Kidney glomerular epithelial cell (primary cell): Measurements from ENCODE around the gene RPS27L.
"Not testable (repeated sequence)": the region's sequence is repeated elsewhere in the genome, so short reads cannot be mapped to it uniquely, and the experiment has no call there.

ENCODE experiments used
- DNase-seq: peaks from one replicate; lab custom pipeline; 2025; lab: John Stamatoyannopoulos, UW

RPS27L gene

DNA sequence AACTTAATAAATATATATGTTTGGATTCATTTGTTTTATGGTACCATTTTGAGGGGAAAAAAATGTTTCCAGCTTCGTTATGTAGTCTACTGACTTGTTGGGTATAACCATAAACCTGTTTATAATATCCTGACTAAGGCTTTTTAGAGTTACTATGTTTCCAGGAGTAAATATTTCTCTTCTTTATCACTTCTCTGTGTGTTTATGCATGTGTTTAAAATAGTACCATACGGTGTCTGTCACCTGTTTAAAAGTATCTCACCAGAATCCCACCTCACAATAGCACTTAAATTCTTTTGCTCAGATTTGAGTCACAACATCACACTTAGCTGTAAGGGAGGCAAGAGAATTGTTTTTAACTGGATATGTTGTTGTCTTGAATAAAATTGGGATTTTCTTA lies 20.5 kb downstream of the RPS27L start:
- no peak for DNase-seq

DNA sequence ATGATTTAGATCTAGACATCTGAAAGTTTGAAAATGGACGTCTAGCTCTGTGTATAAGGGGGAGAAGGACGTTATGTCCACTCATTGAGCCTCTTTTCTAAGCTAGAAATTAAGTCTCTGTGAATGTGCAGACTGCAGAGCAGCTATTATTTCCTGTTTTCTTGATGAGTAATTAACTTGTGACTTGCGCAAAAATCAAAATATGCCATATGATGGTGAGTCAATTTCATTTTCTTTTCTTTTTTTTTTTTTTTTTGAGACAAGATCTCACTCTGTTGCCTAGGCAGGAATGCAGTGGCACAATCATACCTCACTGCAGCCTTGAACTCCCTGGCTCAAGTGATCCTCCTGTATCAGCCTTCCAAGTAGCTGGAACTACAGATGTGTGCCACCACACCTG lies 21.5 kb downstream of the RPS27L start:
- DNase-seq, result peak; percentile 69

DNA sequence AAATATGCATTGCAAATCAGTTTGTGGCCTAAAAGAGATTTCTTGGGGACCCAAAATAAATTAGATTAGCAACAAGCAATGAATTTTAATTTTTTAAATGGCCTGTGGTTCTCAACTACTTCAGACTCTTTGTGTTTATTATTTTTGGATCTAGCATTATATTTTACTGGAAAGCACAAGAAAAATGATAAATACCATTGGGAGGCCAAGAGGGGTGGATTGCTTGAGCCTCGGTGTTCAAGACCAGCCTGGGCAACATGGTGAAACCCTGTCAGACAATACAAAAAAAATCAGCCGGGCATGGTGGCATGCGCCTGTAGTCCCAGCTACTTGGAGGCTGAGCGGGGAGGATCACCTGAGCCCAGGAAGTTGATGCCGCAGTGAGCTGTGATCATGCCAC lies 22.0 kb downstream of the RPS27L start:
- DNase-seq, result no peak

DNA sequence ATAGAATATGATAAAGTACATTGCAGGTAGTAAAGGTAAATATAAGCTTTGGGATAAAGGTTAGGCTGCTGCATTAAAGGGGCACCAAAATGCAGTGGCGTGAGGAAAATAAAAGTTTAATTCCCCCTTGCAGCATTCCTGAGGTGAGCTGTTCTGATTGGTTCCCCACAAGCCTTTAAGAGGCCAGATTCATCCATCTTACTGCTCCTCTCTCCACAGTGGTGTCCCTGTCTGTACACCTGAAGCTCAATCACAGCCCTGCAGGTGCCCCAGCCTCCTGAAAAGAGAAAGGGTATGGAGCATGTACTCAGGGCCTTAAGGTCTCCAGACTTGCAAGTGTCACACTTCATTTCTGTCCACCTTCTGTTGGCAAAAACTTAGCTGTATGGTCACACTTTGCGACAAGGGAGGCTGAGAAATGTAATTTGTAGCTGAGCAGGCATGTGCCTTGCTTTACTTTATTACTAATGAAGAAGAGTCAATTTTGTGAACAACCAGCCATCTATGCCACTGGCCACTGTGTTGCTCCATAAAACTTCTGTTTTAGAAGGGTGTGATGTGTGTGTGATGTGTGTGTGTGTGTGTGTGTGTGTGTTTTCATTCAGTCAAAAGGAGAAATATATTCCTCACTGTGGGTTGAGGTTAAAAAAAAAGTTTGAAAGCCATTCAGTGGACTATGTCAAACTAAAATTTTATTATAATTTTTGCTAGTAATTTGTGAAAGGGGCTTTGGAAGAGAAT lies 22.9 kb downstream of the RPS27L start:
- DNase-seq, result no peak

DNA sequence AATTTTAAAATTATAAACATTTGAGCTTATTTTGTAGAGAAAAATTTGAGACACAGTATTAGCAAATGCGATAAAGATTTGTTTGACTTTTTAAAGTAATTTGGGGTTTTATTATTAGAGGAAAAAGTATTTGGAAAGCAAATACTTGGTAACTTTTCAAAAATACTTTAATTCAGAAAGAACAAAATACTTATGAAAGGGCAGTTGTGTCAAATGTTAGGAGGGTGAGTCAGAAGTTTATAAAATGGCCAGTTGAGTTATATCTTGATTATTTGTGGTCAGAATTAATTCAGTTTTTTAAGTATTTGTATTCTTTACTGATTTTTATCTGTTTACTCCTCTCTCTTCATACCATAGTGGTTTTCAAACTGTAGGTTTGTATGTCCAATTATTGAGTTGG lies 23.5 kb downstream of the RPS27L start:
- no peak for DNase-seq

DNA sequence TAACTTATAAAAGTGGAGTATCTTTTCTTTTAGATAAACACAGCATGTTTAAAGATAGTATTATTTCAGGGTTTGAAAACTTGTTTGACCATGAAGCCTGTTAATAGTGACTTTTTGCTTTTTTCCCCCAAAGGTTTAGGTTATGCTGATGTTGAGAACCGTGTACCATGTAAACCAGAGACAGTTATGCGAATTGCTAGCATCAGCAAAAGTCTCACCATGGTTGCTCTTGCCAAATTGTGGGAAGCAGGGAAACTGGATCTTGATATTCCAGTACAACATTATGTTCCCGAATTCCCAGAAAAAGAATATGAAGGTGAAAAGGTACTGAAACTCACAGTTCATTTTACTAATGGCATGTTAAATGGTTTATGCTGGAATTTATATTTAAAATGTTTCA lies 30.6 kb downstream of the RPS27L start:
- DNase-seq, result no peak

DNA sequence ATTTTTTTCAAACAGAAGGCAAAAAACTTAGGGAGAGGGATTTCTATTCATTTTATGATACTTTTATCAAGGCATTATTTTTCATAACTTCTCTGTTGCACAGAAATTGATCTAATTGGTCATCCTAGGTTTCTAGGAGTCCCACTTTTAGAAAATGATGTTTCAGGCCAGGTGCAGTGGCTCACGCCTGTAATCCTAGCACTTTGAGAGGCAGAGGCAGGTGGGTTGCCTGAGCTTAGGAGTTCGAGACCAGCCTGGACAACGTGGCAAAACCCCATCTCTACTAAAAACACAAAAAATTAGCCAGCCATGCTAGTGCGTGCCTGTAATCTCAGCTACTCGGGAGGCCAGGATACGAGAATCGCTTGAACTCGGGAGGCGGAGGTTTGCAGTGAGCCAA lies 32.8 kb downstream of the RPS27L start:
- DNase-seq, result no peak

DNA sequence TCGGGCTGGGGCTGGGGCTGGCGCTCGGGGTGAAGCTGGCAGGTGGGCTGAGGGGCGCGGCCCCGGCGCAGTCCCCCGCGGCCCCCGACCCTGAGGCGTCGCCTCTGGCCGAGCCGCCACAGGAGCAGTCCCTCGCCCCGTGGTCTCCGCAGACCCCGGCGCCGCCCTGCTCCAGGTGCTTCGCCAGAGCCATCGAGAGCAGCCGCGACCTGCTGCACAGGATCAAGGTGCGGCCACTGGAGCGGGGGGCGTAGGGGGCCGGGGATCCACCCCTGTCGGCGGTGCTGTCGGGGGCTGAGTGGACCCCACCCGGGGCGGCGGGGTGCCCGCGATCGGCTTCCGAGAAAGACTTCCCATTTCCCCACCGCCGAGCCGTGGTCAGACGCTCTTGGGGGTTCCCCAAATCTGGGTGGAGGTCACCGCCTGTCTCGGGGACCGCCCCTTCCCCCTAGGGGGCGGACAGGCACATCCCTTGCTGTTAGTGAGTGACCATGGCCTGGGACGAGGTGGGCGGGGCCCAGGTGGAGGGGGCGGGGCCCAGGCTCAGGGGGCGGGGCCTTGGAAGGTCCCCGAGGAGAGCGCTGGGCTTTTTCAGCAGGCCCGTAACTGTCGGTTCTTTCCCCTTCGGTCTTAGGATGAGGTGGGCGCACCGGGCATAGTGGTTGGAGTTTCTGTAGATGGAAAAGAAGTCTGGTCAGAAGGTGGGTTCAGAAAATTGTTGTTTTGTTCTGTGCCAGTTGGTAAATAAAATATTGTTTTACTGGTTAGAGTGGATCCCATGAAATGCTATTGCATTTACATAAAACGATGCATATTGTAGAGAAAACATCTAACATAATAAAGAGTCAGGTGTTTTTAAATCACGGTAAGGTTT lies 35.0 kb downstream of the RPS27L start:
- DNase-seq, result peak; percentile 71

DNA sequence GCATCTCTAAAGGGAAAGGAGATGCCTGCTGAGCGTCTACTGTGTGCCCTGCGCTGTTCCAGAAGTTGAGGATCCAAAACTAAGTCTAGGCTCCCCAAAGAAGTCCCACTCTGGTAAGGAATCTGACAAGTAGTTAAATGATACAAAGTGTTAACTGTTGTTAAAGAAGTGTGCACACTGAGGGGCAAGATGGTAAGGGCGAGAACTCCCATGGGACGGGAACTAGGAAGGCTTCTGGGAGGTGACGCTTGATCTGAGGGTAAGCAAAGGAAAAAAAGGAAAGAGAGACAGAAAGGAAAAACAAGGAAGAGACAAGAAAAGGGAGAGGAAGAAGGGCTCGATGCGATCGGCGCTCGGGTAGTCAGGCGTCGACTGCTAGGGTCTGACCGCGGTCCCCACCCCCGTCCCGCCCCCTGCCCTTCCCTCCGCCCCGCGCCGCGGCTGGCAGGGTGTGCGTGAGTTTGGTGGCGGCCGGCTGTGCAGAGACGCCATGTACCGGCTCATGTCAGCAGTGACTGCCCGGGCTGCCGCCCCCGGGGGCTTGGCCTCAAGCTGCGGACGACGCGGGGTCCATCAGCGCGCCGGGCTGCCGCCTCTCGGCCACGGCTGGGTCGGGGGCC lies 35.8 kb downstream of the RPS27L start, which contains the start of gene LACTB:
LACTB (plus strand) TSS at position 480 of the 620 bp plus-strand sequence; CDS start at position 491, 11 bp downstream.
- DNase-seq, result peak; percentile 86

DNA sequence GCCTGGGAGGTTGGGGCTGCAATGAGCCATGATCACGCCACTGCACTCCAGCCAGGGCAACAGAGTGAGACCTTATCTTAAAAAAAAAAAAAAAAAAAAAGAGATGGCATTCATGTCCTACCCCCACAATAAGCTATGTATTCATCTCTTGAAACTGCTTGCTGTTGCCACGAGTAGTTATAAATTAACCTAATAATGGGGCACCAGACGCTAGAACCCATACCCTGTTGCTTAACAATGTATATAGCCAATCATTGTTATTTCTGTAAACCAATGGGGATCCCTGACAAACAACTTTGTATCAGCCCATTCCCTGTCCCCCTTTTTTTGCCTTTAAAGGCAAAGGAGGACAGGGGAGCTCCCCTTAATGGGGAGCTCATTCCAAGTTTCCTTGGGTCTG lies 38.4 kb downstream of the RPS27L start:
- no peak for DNase-seq

DNA sequence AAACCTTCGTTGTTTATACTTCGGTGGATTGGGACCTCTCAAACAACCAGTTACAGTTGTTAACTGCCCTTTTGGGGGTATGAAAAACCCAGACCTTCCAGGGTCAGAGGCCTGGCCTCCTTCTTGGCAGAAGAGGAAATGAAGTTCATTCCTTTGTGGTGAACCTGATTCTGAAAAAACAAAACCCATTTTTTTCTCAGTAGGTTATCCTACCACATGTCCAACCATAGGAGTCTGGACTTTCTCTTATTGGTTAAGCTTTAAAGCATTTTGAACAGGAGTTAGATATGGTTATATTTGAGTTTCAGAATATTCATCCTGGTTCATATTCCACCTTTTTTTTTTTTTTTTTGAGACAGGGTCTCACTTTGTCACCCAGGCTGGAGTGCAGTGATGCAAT lies 42.8 kb downstream of the RPS27L start:
- DNase-seq, result no peak

DNA sequence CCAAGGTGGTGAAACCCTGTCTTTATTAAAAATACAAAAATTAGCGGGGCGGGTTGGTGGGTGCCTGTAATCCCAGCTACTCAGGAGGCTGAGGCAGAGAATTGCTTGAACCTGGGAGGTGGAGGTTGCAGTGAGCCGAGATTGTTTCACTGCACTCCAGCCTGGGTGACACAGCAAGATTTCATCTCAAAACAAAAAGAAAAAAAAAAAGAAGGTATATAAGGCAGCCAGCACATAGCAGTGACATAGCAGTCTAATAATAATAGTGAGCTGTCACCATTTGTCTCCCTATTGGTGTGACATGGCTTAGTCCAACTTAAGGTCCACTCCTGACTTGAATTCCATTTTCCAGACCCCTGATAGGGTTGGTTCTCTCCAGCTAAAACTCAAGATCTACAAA lies 44.4 kb downstream of the RPS27L start:
- DNase-seq, result no peak

DNA sequence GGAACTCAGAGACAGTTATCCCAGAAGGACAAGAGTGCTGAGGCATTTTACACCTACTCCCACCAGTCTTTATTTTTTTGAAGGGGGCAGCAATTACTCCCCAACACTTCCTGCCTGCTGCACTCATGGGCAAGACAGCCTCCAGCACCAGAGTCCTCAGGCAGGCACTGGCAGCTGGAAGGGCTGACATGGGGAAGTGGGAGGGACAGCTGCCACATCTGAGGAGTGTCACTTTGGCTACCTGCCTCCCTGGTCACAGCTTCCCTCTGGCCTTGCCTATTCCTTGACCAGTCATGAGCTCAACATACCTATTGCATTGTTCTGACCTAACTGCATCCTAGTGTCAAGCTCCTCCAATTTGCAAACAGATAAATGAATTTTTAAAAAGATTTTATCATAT lies 45.8 kb downstream of the RPS27L start:
- DNase-seq, result no peak

DNA sequence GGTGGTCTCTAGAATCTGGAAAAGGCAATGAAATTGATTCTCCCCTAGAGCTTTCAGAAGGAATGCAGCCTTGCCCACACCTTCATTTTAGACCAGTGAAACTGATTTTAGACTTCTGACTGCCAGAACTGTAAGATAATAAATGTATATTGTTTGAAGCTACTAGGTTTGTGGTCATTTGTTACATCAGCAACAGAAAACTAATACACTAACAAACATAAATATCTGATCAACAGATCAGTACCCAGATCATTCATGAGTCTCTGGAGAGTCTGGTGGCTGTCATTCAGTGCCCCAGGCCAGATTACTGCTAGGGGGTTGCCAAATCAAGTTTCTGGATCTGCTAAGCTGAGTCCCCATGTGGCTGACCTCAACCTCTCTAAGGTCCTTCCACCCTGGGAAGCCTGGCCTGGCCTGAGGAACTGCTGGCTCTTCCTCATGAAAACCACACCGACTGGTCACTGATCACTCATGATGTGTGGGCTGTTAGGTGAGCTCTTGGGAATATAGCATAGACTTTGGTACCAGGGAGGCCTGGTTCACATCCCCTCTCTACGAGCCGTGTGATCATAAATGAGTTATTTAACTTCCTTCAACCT lies 46.8 kb downstream of the RPS27L start:
- no peak for DNase-seq

DNA sequence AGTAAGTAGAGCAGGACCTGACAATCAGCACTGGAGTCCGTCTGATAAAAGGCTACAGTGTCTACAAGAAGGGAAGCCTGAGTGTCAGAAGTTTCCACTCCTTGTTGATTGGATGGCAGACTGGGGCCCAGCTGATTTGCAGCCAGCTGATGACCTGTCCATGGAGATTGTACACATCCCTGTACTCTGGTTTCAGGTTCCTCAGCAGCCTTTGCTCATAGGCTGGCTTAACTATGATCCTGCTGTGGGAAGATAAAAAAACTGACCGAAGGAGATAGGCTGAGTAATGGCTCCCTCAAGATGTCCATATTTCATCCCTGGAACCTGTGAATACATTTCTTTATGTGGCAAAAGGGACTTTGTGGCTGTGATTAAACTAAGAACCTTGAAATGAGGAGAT lies 47.4 kb downstream of the RPS27L start:
- no peak for DNase-seq

DNA sequence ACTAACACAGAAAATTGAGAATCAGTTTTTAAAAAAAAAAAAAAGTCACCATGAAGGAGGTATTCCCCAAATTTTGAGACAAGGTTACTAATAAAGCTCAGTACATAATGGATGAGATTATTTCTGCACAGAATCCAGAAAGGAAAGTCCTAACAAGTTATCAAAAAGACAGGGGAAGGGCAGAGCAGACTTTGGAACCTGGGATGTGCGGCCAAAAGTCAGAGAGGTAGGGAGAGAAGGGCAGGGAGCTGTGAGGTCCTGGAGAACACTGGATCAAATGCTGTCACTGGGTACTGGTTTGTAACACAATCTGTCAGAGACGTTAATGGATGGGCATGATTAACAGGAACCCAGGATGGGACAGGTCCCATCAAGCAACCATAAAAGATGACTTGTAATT lies 47.8 kb downstream of the RPS27L start:
- no peak for DNase-seq

DNA sequence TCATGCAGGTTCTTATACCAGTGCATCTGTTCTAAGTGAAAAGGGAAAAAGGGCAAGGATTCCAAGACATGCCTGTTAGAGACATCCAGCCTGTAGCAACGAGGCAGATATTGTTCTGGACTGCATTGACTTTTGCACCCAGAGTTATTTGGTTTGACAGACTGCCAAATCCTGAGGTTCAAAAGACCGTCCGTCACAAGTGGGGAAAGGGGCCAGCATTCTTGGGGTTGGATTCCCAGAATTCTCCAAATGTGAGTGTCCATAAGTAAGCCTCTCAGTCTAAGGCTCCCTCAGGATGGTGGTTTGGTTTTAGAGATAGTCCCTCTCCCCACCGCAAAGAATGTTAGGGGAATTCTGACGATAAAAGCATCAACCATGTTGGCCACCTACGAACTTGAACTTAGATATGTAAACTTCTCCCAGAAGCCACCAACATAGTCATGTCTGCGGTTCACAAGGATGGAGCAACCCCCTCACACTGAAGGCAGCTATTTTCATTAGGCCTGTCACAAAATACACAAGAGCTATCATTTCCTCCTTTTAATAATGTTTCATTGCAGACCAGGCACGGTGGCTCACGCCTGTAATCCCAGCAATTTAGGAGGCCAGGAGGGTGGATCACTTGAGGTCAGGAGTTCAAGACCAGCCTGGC lies 49.3 kb downstream of the RPS27L start:
- peak; percentile 100 for DNase-seq

DNA sequence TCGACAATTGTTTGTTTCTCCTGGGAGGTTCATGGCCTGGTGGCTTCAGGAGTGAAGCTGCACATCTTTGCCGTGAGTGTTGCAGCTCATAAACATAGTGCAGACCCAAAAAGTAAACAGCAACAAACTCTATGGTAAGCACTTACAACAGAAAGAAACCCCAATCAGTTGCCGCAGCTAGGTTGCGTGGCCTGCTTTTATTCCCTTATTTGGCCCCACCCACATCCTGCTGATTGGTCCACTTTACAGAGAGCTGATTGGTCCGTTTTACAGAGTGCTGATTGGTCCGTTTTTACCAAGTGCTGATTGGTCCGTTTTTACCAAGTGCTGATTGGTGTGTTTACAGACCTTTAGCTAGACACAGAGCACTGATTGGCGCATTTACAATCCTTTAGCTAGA lies 51.9 kb downstream of the RPS27L start:
- not testable (repeated sequence) for DNase-seq

DNA sequence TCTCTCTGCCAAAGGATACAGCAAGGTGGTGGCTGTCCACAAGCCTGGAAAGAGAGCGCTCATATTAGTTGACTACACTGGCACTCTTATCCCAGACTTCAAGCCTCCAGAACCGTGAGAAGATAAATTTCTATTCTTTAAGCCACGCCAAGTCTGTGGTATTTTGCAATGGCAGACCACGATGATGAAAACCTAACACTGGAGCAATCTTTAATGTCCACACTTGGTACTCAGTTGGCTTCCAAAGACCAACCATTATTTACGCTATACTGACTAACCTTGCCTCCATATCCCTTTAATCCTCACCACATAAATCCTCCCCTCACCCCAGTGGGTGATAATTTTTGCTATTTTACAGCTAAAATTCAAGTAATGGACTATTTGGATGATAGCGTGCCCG lies 52.5 kb downstream of the RPS27L start:
- DNase-seq, result no peak

DNA sequence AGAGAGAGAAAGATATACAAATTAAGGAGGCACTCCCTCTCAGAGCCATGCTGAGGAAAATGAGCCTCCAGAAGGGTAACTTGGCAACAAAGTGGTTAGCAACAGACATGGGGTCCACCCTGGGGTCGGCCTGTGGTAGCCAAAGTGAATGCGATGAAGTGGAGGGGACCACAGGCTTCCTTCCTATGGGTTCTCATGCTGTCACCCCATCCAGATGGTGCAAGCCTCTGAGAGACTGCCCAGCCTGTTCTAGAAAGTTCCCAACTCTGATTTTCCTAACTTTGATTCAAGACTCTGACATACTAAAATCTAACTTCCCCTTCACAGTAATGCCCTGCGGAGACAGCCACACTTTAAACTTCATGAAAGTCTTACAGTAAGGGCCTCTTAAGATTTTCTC lies 53.9 kb downstream of the RPS27L start:
- no peak for DNase-seq

DNA sequence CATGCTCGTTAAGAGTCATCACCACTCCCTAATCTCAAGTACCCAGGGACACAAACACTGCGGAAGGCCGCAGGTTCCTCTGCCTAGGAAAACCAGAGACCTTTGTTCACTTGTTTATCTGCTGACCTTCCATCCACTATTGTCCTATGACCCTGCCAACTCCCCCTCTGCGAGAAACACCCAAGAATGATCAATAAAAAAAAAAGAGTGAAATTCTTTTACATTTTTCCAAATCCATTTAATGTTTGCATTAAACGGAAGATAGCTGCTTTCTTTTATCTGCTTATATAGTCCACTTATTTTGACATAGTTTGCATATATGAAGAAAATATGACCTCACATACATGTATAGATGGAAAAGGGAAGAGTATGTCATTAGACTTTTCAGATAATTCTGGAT lies 57.7 kb downstream of the RPS27L start:
- DNase-seq, result not testable (repeated sequence)

DNA sequence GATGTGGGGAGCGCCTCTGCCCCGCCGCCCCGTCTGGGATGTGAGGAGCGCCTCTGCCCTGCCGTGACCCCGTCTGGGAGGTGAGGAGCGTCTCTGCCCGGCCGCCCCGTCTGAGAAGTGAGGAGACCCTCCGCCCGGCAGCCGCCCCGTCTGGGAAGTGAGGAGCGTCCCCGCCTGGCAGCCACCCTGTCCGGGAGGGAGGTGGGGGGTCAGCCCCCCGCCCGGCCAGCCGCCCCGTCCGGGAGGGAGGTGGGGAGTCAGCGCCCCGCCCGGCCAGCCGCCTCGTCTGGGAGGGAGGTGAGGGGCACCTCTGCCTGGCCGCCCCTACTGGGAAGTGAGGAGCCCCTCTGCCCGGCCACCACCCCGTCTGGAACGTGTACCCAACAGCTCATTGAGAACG lies 58.4 kb downstream of the RPS27L start:
- not testable (repeated sequence) for DNase-seq
